Heart left ventricle (tissue), 16 donors: Measurements from ENCODE around the gene TCN2. TPM values are rescaled to one million over a fixed set of nuclear protein-coding genes. Genes with fewer than 3 reads are reported as not detected.

Experiments used
- ATAC-seq, 4 donors: fragments of 200-7000 bp; cut with Tn5 transposase; one replicate each; pipeline ENCODE4 v1.9.1; 2020 to 2022; ENCODE audit warnings: moderate library complexity in 4 of 4, mild to moderate bottlenecking in 3 of 4, moderate number of reproducible peaks in 1 of 4
- DNase-seq, 5 donors: peaks; one replicate each; pipeline ENCODE4 v3.0.0-alpha.2; 2020
- H3K27ac ChIP-seq, 12 donors: fragments of 200-600 bp; sonication (generic) in 4 of 12; one replicate each; pipeline versions ENCODE4 v1.5.0 to v1.8.0; 2016 to 2022; ENCODE audit warnings: mild to moderate bottlenecking in 2 of 12
- H3K27me3 ChIP-seq, 9 donors: fragments of 200-600 bp; sonication (generic) in 2 of 9; one replicate each; pipeline versions ENCODE4 v1.5.1 to v1.8.0; 2016 to 2022; ENCODE audit warnings: mild to moderate bottlenecking in 3 of 9
- H3K36me3 ChIP-seq, 9 donors: fragments of 200-600 bp; sonication (generic) in 2 of 9; one replicate each; pipeline versions ENCODE4 v1.5.0 to v1.8.0; 2018 to 2022; ENCODE audit warnings: mild to moderate bottlenecking in 2 of 9
- H3K4me1 ChIP-seq, 12 donors: fragments of 200-600 bp; sonication (generic) in 4 of 12; one replicate each; pipeline versions ENCODE4 v1.5.0 to v1.8.0; 2016 to 2022; ENCODE audit warnings: mild to moderate bottlenecking in 3 of 12
- H3K4me3 ChIP-seq, 12 donors: fragments of 200-600 bp; sonication (generic) in 4 of 12; one replicate each; pipeline versions ENCODE4 v1.5.0 to v1.8.0; 2017 to 2022; ENCODE audit warnings: mild to moderate bottlenecking in 9 of 12, moderate library complexity in 4 of 12
- H3K9me3 ChIP-seq, 12 donors: fragments of 200-600 bp; sonication (generic) in 4 of 12; one replicate each; pipeline versions ENCODE4 v1.5.0 to v1.8.0; 2016 to 2022; ENCODE audit warnings: mild to moderate bottlenecking in 1 of 12
- POLR2A ChIP-seq, 2 donors: fragments of 450-650 bp; IDR thresholded peaks; one replicate each; pipeline ENCODE4 v1.6.1; 2017; ENCODE audit warnings: antibody characterized with exemption in 2 of 2, mild to moderate bottlenecking in 2 of 2, moderate library complexity in 2 of 2
- WGBS, 4 donors: extraction: QIAGEN DNeasy Blood & Tissue Kit in 2 of 4; methylation state at CpG; one replicate each; pipeline versions ENCODE4 v1.1.5 to v1.1.7; 2013 to 2018; 5-methylcytosine and 5-hydroxymethylcytosine counted together
- intact Hi-C, 10 donors: fragments of 100-400 bp; cut with DNase I; formaldehyde crosslinking; loops; one replicate each; pipeline versions ENCODE4 v1.11.1 to v1.14.2; 2022
- polyA plus RNA-seq, 2 donors: library from polyadenylated mRNA; stranded (reverse); fragments of 200-250 nt; gene quantifications; one replicate each; pipeline ENCODE4 v1.2.3, GENCODE V29; 2013
- total RNA-seq, 9 donors: library from RNA; depleted of rRNA in 2 of 9; stranded (reverse); fragments of >200 nt in 2 of 9; fragmentation: NEBNext Ultra II Directional in 3 of 9; extraction: Animal tissue kit (Norgen Biotek cat#: 25700) in 3 of 9; gene quantifications; one replicate each; pipeline versions ENCODE4 v1.1.0 to v1.2.4, GENCODE V29; 2016 to 2023
- TF ChIP-seq, protein P1 (sequence below), 12 donors: fragments of 200-600 bp; sonication (generic) in 4 of 12; IDR thresholded peaks; one replicate each; pipeline versions ENCODE4 v1.5.0 to v1.8.0; 2018 to 2022; ENCODE audit warnings: antibody characterized with exemption in 12 of 12, mild to moderate bottlenecking in 5 of 12
- donor health status: ischemic (EF 13 %, LVEDD 7.1; RV severe dilation, severe dysfunction).
- donor health status: healthy with polysubstance abuse.
- donor health status: DM: no; HTN: yes; CAD: no.
- donor health status: DM: no; HTN: no; CAD: no.
- donor health status: ischemic (EF 25% LVEDD 6.9; RV normal size, moderate dysfunction).
- donor health status: ischemic (EF 25% LVEDD 5.7; RV mildly dilated, moderate dysfunction).
- donor health status: healthy.
- donor health status: DM: yes; HTN: yes; CAD: no.
- donor health status: ischemic (EF 35%, LVEDD 5.7; RV mildly dilated, moderate dysfunction).
- donor health status: nonischemic (EF 11% LVEDD 7.7; RV severe dilation, severe dysfunction).
- donor health status: DM: yes; HTN: yes; CAD: no.
- donor health status: PGD.
- donor health status: ischemic (EF 29% LVEDD 5.4; RV normal size, mild dysfunction).
- donor health status: nonischemic (EF 23%, LVEDD 6.1; RV moderate dilation, normal function).

Gene TCN2
- total and polyA plus RNA-seq, 11 donors: 11.0 to 69.9 (median 19.3) TPM

DNA sequence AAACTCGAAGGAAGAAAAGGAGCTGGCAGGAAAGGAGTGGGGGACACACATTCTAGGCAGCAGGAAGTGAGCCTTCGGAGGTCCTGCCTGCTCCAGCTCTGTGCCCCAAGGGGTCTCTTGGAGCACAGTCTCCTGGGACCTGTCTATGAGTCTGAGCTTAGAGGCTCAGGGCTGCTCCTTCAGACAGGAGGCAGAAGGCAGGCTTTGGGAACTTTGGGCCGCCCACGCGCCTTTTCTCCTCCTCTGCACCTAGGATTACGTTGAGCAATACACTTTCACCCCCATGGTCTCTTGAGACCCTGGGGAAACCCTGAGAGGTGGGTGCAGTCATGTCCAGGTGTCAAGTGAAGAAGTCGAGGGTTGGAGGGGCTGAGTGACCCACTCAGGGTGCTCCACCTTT is 965 bp downstream of the TCN2 start:
- no peak for ATAC-seq
- no peaks in the 10 kb centered on the region for H3K9me3 ChIP-seq
- intact Hi-C loops: loop anchor here in 4 of 10 donors (10.0 kb wide), 3 partner anchors 183 to 887 kb away; partner anchors contain the start of genes MTFP1 (in 2 of the 4), PIK3IP1 (in 1 of the 4) and SFI1 (in 1 of the 4)
- peak overlapping the region in 10 of 12 donors; percentile 48 to 80 (median 68) for H3K4me3 ChIP-seq
- no peak for DNase-seq
- peaks cover 0 to 23% (median 5%) of the 10 kb centered on the region in 9 donors for H3K36me3 ChIP-seq
- 69 to 79% (median 75%) methylated on average over 7 of the region's 7 CpGs for WGBS, 4 donors
- peaks cover 0 to 58% (median 34%) of the 10 kb centered on the region in 12 donors for H3K4me1 ChIP-seq
- H3K27ac ChIP-seq: peak overlapping the region in 11 of 12 donors; percentile 70 to 89 (median 81)
- H3K27me3 ChIP-seq: no peaks in the 10 kb centered on the region
- no peak for TF ChIP-seq POLR2A (IDR thresholded peaks at IDR 0.05)
- TF ChIP-seq, protein P1, sequence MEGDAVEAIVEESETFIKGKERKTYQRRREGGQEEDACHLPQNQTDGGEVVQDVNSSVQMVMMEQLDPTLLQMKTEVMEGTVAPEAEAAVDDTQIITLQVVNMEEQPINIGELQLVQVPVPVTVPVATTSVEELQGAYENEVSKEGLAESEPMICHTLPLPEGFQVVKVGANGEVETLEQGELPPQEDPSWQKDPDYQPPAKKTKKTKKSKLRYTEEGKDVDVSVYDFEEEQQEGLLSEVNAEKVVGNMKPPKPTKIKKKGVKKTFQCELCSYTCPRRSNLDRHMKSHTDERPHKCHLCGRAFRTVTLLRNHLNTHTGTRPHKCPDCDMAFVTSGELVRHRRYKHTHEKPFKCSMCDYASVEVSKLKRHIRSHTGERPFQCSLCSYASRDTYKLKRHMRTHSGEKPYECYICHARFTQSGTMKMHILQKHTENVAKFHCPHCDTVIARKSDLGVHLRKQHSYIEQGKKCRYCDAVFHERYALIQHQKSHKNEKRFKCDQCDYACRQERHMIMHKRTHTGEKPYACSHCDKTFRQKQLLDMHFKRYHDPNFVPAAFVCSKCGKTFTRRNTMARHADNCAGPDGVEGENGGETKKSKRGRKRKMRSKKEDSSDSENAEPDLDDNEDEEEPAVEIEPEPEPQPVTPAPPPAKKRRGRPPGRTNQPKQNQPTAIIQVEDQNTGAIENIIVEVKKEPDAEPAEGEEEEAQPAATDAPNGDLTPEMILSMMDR (IDR thresholded peaks at IDR 0.05): no peak

DNA sequence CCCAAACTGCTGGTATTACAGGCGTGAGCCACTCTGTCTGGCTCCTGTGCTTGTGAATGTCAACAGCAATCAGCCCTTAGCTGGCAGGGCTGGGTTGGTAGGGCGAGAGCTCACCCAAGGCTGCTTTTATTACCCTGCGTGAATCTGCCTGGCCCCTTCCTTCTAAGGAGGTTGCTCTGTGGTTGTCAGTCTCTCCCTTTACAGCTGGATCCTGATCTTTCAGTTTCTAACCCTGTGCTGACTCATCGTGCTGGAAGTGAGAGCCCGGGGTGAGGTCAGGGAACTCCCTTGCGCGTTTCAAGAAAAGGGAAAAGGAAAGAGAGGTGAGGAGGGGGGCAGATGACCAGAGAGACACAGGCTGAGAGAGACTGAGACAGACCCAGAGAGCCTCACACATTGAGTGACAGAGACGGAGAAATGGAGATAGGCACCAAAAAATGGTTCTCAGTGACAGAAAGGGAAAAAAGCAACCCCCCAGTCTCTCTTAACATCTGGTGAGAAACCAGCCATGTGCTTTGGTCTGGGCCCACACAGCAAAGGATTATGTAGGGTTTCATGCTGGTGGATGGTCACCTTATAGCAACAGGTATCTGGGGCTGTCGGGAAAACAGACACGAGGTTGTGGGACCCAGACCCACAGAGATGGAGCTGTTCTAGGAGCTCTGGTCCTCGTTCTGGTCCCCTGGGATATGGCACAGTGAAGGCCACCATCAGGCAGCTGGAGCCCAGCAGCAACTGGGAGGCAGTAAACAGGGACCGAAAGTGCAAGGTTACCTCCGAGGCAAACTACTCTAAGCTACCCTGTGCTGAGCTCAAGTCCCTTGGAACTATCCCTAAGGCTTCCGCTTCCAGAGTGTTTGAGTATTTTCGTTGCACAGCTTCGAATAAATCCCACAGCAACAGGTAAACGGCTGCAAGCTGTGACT is 2.5 kb downstream of the TCN2 start:
- intact Hi-C loops: loop anchor here in 4 of 10 donors (10.0 kb wide), 3 partner anchors 185 to 885 kb away; partner anchors contain the start of genes MTFP1 (in 2 of the 4), PIK3IP1 (in 1 of the 4) and SFI1 (in 1 of the 4)

DNA sequence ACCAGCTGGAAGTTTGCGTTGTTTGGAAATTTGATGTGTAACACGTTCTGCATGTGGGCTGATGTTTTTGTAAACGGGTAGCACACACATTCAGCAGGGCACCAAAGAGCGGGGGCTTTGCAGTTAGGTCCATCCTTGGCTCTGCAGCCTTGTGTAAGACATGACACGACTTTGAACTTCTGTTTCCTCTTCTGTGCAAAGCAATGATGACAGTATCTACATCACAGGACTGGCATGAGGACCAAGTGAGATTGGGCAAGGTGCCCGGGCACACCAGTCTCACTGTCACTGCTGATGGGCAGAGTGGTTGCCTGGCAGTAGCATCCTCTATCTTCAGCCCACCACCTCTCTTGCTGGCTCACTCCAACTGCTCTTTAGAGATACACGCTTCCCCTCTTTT is 3.3 kb downstream of the TCN2 start:
- ATAC-seq: no peak
- H3K4me1 ChIP-seq: peaks cover 0 to 55% (median 32%) of the 10 kb centered on the region in 12 donors
- peak in 3 of 5 donors; percentile 36 to 45 (median 45) for DNase-seq
- H3K36me3 ChIP-seq: peaks cover 0 to 47% (median 17%) of the 10 kb centered on the region in 9 donors
- no peaks in the 10 kb centered on the region for H3K27me3 ChIP-seq
- peak overlapping the region in 2 of 12 donors; percentile 81 to 88 for H3K27ac ChIP-seq
- intact Hi-C loops: no loop called here
- WGBS, 4 donors: 60 to 76% (median 70%) methylated on average over 7 of the region's 7 CpGs
- no peaks in the 10 kb centered on the region for H3K9me3 ChIP-seq
- TF ChIP-seq, protein P1 (IDR thresholded peaks at IDR 0.05): no peak
- no peak for TF ChIP-seq POLR2A (IDR thresholded peaks at IDR 0.05)
- H3K4me3 ChIP-seq: peak overlapping the region in 1 of 12 donors; percentile 16

More for the DNA sequence above, 2.5 kb downstream of the TCN2 start:
- no peaks in the 10 kb centered on the region for H3K9me3 ChIP-seq
- H3K4me1 ChIP-seq: peaks cover 0 to 58% (median 34%) of the 10 kb centered on the region in 12 donors
- TF ChIP-seq POLR2A (IDR thresholded peaks at IDR 0.05): no peak
- TF ChIP-seq, protein P1 (IDR thresholded peaks at IDR 0.05): no peak
- peaks cover 0 to 39% (median 15%) of the 10 kb centered on the region in 9 donors for H3K36me3 ChIP-seq
- peak in 4 of 5 donors; percentile 56 to 66 (median 58) for DNase-seq
- peak overlapping the region in 9 of 12 donors; percentile 2 to 76 (median 16) for H3K4me3 ChIP-seq
- no peaks in the 10 kb centered on the region for H3K27me3 ChIP-seq
- ATAC-seq: peak; percentile 12 to 68 (median 68)
- 60 to 70% (median 62%) methylated on average over 17 of the region's 17 CpGs for WGBS, 4 donors
- H3K27ac ChIP-seq: peak overlapping the region in 11 of 12 donors; percentile 49 to 89 (median 76)

DNA sequence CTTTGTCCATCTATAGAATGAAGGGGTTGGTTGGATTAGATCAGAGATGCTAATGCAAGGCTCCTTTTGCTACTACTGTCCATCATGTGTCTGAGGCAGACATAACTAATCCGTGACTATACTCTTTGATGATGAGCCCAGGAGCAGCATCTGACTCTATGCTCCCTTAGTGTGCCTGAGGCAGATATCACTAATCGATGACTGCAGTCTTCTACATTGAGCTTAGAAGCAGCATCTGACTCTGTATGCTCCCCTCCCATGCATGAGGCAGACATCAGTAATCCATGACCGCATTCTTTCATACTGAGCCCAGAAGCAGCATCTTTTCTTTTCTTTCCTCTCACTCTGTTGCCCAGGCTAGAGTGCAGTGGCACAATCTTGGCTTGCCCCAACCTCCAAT is 4.2 kb downstream of the TCN2 start:
- WGBS, 4 donors: 93 to 97% (median 93%) methylated on average over 3 of the region's 3 CpGs
- Histone ChIP-seq H3K27ac (peak overlapping the region in 1 of 12 donors; percentile 88), H3K9me3 (no peaks in the 10 kb centered on the region), H3K4me3 (no peak overlapping the region), H3K36me3 (peaks cover 0 to 52% (median 26%) of the 10 kb centered on the region in 9 donors), H3K27me3 (no peaks in the 10 kb centered on the region), H3K4me1 (peaks cover 0 to 46% (median 23%) of the 10 kb centered on the region in 12 donors)
- intact Hi-C loops: no loop called here
- DNase-seq (no peak), ATAC-seq (no peak)
- no peak for TF ChIP-seq POLR2A (IDR thresholded peaks at IDR 0.05)
- TF ChIP-seq, protein P1 (IDR thresholded peaks at IDR 0.05): no peak
